Stimulated activated CD4-positive, alpha-beta T cell treated with anti-CD3 and anti-CD28 coated beads, Interleukin-12 subunit alpha, Interleukin-12 subunit beta, amount 100 ng/mL, for 24 hours (primary cell): ENCODE measurements around the gene AHDC1.
"Not testable (repeated sequence)": the region's sequence is repeated elsewhere in the genome, so short reads cannot be mapped to it uniquely, and the experiment has no call there.

Experiments
- DNase-seq, 2 experiments: peaks; one replicate each; pipeline ENCODE4 v3.0.0-alpha.2; 2020; ENCODE audit warnings: low read depth in 2 of 2

The AHDC1 gene

GRCh38 chr1:27603681-27604578 is at the start of gene AHDC1:
Gene AHDC1 (minus strand): TSS chr1:27604144. CDS start chr1:27552115, 52,029 bp downstream.
- DNase-seq: peak; percentile 71 to 88

- no peak for DNase-seq
These were observed 48.3 kb upstream of the AHDC1 start for GRCh38 chr1:27652111-27652864.

- DNase-seq: no peak
These were observed 46.7 kb upstream of the AHDC1 start for GRCh38 chr1:27650539-27651175.

GRCh38 chr1:27650171-27650538 is 46.2 kb upstream of the AHDC1 start:
- DNase-seq: no peak

GRCh38 chr1:27649306-27649635 is 45.3 kb upstream of the AHDC1 start:
- no peak for DNase-seq

DNA sequence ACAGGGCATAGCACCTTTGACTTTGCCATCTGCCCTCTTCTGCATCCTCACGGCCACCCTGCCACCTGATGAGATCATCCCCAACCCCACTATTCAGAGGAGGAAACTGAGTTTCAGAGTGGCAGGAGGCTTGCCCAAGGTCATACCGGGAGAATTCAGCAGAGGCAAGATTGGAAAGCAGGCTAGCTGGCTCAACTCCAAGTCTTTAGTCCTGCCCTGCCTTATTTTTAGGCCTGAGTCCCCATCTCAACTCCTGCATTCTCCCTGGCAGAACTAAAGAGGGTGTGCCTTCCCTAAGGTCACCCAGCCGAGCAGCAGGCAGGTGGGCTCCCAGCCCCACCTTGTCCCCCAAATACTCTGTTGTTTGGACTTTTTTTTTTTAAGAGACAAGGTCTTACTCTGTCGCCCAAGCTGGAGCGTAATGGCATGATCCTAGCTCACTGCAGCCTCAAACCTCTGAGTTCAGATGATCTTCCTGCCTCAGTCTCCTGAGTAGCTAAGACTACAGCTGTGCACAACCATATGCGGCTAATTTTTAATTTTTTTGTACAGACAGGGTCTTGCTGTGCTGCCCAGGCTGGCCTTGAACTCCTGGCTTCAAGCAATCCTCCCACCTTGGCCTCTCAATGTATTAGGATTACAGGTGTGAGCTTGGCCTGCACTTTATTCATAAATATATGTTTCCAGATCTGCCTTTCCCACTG is 44.8 kb upstream of the AHDC1 start:
- no peak for DNase-seq

DNA sequence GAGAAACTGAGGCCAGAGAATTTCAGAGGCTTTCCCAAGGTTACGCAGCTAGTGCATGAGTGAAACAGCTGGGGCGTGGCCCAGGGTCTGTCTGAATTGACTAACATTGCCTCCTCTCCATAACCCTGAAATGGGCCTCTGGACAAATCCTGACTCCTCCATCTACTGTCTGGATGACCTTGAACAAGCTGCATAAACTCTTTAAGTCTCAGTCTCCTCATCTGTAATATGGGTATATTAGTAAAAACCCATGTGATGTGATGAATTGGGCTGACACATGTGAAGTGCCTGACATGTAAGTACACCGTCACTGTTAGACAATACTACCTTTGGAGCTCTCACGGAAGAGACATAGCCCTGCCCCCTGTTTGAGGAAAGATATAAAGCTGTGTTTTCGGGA is 43.4 kb upstream of the AHDC1 start:
- no peak for DNase-seq

DNA sequence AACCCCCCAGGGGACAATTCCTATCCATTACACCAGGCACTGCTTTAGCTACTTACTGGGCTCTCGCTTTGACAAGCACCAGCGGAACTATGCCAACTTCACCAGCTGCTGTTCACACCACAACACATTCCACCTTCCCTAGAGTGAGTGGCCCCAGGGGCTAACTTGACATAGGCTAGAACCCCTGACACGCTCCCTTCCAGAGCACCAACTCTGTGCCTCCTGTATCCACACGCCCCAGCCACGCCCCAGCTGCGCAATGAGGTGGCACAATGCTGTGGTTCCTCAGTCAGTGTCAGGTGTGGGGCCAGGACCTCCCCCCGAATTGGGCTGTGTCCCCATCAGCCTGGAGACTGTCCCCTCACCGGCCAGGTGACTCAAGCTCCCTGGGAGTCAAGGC is 42.7 kb upstream of the AHDC1 start:
- no peak for DNase-seq

DNA sequence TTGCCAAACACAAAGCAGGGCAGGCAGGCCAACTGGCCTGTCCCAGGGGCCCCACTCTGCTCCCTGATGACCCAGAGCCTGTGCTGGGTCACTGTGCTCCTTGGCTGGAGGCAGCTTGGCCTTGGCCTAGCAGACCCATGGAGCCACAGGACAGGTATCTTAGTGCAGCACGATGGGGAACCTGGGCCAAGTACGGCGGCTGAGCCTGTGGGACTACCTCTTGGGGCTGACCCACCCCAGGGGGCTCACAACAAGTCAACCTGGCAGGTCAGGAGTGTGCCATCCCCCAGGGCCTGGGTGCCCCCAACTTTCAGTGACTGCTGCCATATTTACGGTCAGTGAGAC is 41.1 kb upstream of the AHDC1 start:
- DNase-seq: no peak

DNA sequence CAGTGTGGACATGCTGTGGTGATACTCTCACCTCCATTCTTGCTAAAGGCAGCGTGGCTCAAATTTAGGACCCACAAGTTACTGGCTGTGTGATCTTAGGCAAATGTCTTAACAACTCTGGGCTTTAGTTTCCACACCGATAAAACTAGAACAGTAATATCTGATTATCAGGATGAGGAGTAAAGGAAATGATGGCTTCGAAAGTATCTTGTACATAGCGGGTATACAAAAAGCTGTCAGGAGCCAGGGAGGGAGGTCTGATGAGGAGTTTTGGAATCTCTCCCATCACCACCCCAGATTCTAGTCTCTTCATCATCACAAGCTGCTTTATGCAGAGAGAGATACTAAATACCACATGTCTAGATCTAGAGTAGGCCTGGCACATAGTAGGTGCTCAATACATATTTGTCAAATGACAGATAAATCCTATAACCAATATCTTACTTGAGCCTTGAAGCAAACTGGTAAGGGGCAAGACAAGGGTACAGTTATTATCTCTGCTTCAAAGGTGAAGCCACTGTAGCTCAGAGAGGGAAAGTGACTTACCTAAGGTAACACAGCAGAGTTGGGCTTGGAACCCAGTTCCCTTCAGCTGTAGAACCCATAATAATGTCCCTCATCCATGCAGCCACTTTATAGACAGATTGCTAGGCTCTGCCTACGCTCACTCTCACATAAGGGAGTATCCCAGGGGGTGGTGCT is 40.6 kb upstream of the AHDC1 start:
- no peak for DNase-seq

DNA sequence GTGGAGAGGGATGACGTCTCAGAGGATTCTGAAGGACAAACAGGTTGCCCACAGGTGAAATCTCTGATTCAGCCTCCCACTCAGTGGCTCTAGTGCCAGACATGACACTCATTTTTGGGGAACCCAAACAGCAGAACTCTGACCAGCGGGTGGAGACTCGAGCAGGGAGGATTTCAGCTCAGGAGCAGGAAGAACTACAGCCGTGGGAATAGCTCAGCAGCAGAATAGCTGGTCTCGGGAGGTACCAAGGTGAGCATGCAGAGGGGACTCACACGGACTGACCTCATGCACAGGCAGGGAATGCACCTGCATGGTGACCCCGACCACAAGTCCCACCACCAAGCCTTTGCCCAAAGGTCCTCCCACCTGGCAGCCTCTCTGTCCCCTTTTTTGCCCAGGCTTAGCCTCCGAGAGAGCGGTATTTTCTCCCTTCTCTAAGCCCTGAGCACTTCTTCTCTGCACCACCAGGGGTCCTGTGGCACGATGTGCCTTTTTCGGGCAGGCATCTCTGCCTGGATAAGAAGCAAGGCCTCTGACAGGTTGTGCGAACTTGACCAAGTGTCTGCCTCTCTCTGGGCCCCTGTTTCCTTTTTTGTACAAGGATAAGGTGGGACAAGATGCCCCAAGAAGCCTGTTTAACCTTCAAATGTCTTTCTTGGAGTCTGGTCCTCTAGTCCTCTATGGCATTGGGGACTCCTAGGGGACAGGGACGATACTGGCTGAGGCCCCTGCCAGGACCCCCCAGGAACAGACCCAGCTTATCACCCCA is 39.8 kb upstream of the AHDC1 start:
- peak; percentile 48 to 60 for DNase-seq

GRCh38 chr1:27640514-27640913 is 36.6 kb upstream of the AHDC1 start:
- DNase-seq: not testable (repeated sequence)

DNA sequence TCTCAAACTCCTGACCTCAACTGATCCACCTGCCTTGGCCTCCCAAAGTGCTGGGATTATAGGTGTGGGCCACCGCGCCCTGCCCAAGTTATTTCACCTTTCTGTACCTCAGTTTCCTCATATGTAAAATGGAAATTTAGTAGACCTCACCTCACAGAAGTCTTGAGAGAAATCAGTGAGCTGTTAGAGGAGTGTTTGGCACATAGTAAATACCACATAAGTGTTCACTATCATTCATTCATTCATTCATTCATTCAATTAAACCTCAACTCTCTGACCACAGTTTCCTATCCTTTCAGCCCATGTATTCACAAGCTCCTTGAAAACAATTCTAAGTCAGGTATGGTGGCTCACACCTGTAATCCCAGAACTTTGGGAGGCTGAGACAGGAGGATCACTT is 34.9 kb upstream of the AHDC1 start:
- DNase-seq: no peak

DNA sequence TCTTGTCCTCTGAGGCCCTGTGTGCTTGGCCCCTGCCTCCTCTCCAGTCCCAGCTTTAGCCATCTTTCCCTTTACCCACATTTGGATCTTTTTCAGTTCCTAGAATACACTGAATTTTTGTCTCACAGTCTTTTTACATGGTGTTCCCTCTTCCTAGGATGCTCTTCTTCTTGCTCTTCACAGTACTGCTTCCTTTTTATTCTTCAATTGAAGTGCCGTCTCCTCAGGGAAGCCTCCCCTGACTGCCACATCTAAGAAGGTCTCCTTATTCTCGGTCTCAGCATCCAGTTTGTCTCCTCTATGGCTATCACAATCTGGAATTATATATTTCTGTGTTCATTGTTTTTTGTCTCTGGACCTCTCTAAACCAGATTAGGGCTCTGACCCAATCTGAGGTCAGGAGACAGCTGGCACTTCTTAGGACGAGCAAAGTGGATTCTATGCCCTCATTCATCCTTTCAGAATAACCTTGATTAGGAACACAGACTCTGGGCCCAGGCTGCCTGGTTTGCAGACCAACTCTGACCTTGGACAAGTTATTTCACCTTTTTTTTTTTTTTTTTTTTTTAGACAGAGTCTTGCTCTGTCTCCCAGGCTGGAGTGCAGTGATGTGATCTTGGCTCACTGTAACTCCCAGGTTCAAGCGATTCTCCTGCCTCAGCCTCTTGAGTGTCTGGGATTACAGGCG is 34.2 kb upstream of the AHDC1 start:
- no peak for DNase-seq

DNA sequence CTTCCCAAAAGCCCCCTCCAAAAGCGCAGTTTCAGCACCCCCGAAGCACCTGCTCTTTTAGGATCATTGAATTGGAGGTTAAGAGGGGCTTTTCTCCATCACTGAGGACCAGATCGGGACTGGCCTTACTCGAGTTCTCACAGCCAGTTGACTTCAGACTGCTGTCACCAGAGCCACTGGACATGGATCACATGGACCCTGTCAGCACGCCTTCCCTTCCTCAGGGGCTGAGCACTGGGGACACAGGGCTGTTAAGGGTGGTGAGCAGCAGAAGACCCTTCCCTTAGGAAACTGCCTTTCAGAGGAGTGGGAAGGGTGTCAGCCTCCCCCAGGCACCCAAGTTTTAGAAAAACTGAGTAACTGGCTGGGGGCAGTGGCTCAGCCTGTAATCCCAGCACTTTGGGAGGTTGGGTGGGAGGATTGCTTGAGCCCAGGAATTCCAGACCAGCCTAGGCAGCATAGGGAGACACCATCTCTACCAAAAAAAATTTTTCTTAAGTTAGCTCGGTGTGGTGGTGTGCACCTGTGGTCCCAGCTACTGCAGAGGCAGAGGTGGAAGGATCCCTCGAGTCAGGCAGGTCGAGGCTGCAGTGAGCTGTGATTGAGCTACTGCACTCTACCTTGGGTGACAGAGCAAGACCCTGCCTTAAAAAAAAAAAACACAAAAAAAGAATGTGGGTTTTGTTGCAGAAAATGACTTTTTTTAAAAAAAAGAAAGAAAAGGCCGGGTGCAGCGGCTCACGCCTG is 31.6 kb upstream of the AHDC1 start:
- no peak for DNase-seq

DNA sequence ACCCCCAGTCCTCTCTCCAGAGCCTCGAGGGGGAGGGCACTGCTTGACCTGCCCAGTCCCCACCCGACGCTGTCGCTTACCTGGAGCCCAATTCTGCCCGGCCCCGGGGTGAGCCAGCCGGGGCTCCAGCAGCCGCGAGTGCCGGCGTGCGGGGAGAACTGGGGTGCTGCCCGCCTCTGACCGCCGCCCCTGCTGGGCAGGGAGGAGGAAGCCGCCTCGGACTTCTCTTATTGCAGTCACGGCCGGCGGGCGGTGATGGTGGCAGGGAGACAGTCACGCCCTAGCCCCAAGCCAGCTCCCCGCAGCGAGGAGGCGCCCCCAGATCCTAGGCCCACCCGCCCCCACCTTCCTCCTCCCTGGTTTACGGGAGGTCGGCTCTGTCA is 31.0 kb upstream of the AHDC1 start, which contains the start of gene FGR:
TSS of gene FGR (minus strand) at position 201 of the 383 bp plus-strand sequence. CDS start 11,269 bp downstream, outside the sequence.
- DNase-seq: no peak

GRCh38 chr1:27634177-27634984 is 30.4 kb upstream of the AHDC1 start:
- no peak for DNase-seq

DNA sequence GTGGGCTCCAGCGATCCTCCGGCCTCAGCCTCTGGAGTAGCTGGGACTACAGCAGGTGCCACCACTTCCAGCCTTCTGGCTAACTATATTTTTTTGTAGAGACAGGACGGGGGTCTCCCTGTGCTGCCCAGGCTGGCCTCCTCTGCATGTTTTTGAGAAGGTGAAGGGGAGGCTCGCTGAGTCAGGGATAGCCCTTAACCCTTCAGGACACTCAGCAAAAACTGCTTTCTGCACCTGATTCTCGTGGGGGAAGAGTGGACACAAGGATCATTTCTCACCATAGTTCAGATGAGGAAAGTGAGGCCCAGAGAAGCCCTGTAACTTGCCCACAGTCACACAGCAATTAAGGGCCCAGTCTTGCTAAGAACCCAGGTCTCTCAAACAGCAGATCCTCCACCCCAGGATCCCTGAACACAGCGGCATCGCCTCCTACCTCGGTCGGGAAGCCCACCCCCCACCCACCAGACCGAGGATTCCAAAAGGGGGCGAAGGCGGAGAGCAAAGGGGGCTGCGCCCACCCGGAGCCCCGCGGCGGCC is 29.8 kb upstream of the AHDC1 start:
- DNase-seq: no peak
